GM18951 (cell line): ENCODE results near the gene RPTOR.

Experiments used
- POLR2A ChIP-seq: IDR thresholded peaks from 4 replicates; pipeline ENCODE4 v1.6.1; 2011; ENCODE audit warnings: mild to moderate bottlenecking; ENCODE audit not compliant: insufficient read length, insufficient read depth; ENCODE audit errors: extremely low read depth
- in situ Hi-C: fragments of 300-500 bp; cut with MboI; formaldehyde crosslinking; loops from one replicate; pipeline ENCODE4 v1.12.0; 2022; ENCODE audit warnings: low sequenced_read_pairs, mixed read lengths, inconsistent platforms; ENCODE audit not compliant: unreplicated experiment

The RPTOR gene

GRCh38 chr17:80949451-80950421, 405.1 kb downstream of the RPTOR start:
- in situ Hi-C loops, result no loop called here
- TF ChIP-seq POLR2A, result no peak

GRCh38 chr17:80950466-80951120, 406.0 kb downstream of the RPTOR start:
- in situ Hi-C loops, result no loop called here
- TF ChIP-seq POLR2A, result no peak

GRCh38 chr17:80951121-80952090, 406.8 kb downstream of the RPTOR start:
- no peak for TF ChIP-seq POLR2A
- in situ Hi-C loops, result no loop called here

GRCh38 chr17:80952291-80952690, 407.7 kb downstream of the RPTOR start:
- in situ Hi-C loops, result no loop called here
- TF ChIP-seq POLR2A, result no peak

- TF ChIP-seq POLR2A, result no peak
- in situ Hi-C loops, result no loop called here
Observed at GRCh38 chr17:80953471-80954315, 409.1 kb downstream of the RPTOR start.

GRCh38 chr17:80955078-80955477, 410.4 kb downstream of the RPTOR start:
- in situ Hi-C loops, result no loop called here
- TF ChIP-seq POLR2A, result no peak

- TF ChIP-seq POLR2A, result no peak
- in situ Hi-C loops, result no loop called here
Observed at GRCh38 chr17:80955671-80956280, 411.1 kb downstream of the RPTOR start.

GRCh38 chr17:80956321-80957190, 411.9 kb downstream of the RPTOR start:
- in situ Hi-C loops, result no loop called here

GRCh38 chr17:80957461-80957941, 412.9 kb downstream of the RPTOR start:
- no peak for TF ChIP-seq POLR2A
- in situ Hi-C loops, result no loop called here

More at GRCh38 chr17:80956321-80957190, 411.9 kb downstream of the RPTOR start:
- TF ChIP-seq POLR2A, result no peak

- no peak for TF ChIP-seq POLR2A
- in situ Hi-C loops, result no loop called here
Observed at GRCh38 chr17:80959330-80960036, 414.8 kb downstream of the RPTOR start.
